Peyer's patch (tissue), 4 donors: Measurements from ENCODE around the gene LSR.

Experiments used
- POLR2A ChIP-seq, 2 donors: fragments of 450-650 bp; IDR thresholded peaks; one replicate each; pipeline ENCODE4 v1.5.1; 2017; ENCODE audit warnings: antibody characterized with exemption in 2 of 2, mild to moderate bottlenecking in 2 of 2, moderate library complexity in 2 of 2
- TF ChIP-seq, protein P1 (sequence below), 6 experiments: fragments of 450-650 bp in 4 of 6; fragments of 200-600 bp in 2 of 6; sonication (generic) in 1 of 6; IDR thresholded peaks; one replicate each; pipeline ENCODE4 v1.5.1; 2017 to 2019; ENCODE audit warnings: antibody characterized with exemption in 6 of 6, mild to moderate bottlenecking in 3 of 6, moderate library complexity in 1 of 6

DNA sequence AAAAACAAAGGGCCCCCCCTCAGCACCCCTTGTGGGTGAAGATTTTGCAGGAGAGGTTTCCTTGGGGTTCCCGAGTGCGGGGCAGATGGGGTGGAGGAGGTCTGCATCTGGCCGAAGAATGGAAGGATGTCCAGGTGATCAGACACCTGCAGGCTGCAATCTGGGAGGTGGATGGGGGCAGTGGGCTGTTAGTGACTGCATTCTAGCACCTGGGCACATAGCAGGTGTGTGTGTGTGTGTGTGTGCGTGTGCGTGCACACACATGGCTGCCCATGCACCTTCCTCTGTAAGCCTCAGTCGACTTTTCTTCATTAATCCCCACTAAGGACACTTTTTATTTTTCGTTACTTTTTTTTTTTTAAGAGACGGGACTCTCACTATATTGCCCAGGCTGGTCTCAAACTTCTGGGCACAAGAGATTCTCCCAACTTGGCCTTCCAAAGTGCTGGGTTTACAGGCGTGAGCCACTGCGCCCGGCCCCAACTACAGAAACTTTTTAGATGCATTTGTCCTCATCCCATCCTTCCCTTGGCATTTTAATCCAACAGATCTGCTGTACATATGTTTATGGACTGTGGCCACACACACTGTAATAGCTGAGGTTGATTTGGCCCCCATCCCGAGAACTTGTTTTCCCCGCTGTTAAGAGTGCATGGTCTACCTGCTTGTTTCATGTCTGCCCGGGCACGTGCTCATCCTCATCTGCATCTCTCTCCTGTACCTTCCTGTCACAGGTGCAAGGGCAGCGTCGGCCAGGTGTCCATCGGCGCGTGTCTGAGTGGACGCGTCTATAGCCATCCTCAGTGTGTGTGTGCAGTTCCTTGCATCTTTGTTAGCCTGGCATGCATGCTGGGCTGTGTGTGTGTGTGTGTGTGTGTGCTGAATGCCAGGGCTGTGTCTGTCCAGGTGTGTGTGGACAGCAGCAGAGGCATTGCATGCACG lies 43.9 kb downstream of the LSR start:
- TF ChIP-seq, protein P1, sequence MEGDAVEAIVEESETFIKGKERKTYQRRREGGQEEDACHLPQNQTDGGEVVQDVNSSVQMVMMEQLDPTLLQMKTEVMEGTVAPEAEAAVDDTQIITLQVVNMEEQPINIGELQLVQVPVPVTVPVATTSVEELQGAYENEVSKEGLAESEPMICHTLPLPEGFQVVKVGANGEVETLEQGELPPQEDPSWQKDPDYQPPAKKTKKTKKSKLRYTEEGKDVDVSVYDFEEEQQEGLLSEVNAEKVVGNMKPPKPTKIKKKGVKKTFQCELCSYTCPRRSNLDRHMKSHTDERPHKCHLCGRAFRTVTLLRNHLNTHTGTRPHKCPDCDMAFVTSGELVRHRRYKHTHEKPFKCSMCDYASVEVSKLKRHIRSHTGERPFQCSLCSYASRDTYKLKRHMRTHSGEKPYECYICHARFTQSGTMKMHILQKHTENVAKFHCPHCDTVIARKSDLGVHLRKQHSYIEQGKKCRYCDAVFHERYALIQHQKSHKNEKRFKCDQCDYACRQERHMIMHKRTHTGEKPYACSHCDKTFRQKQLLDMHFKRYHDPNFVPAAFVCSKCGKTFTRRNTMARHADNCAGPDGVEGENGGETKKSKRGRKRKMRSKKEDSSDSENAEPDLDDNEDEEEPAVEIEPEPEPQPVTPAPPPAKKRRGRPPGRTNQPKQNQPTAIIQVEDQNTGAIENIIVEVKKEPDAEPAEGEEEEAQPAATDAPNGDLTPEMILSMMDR (IDR thresholded peaks at IDR 0.05), result no peak
- no peak for TF ChIP-seq POLR2A (IDR thresholded peaks at IDR 0.05)
